ENCODE data around the gene KCNIP4. TPM values are rescaled to one million over a fixed set of nuclear protein-coding genes. Genes with fewer than 3 reads are reported as not detected.

Gene KCNIP4
- total and polyA plus RNA-seq, 2 of the 8 experiments (the other 6 are each of a cell fraction or from before 2014, with no cell fraction given), result 0.06 TPM; not detected in 1

DNA sequence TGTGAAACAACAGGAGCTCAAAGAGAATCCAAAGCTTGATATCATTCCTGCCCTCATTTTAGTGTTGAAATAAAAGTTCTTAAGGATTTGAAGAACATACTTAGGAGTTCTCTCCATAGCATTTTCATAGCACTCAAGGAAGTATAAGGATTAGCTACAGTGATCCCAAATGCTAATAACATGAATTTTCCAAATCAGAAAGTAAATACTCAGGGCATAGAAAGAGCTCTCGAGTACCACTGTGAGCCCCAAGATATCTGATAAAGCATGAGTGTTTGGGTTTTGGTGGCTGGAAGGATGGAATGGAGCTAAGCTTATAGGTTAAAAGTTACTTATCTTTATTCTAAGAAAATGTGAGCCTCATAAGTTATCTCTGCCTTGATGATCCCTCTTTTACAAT lies 584.9 kb downstream of the KCNIP4 start:
- Histone ChIP-seq H3K14ac (ENCODE audit: insufficient read length) (no peak overlapping the region), H2AFZ (ENCODE audit: low read length) (no peak overlapping the region), H3K27ac (ENCODE audit: low read depth, low read length) (no peak overlapping the region), H4K5ac (ENCODE audit: insufficient read length, low read depth, low read length) (no peak overlapping the region), H3K23me2 (ENCODE audit: low read depth, low read length) (no peaks in the 10 kb centered on the region; the same call in 1 of the 2 replicates), H3K79me2 (ENCODE audit: control insufficient read depth in 1 of 2, insufficient read depth in 2 of 2, low read length in 2 of 2) (no peaks in the 10 kb centered on the region), H3K18ac (ENCODE audit: extremely low read depth, low read length) (no peak overlapping the region), H3K4me2 (ENCODE audit: insufficient read depth in 1 of 2, low read depth in 2 of 2, low read length in 2 of 2) (no peak overlapping the region), H2BK15ac (ENCODE audit: low read length) (no peak overlapping the region), H3K36me3 (ENCODE audit: control insufficient read depth in 2 of 4, insufficient read depth in 4 of 4, low read length in 3 of 4) (no peaks in the 10 kb centered on the region), H3K27me3 (replicated peaks in 1 of 4; ENCODE audit: control insufficient read depth in 3 of 4, extremely low read depth in 1 of 4, insufficient read depth in 3 of 4, low read length in 3 of 4) (no peaks in the 10 kb centered on the region), H4K8ac (ENCODE audit: extremely low read depth, insufficient read depth, low read length) (no peak overlapping the region), H3K23ac (ENCODE audit: insufficient read length) (no peak overlapping the region), H3K56ac (replicated peaks; ENCODE audit: insufficient read length, low read depth, low read length) (no peak overlapping the region), H3K9me3 (ENCODE audit: insufficient read depth in 2 of 2, low read depth in 1 of 2, low read length in 1 of 2) (no peaks in the 10 kb centered on the region), H2BK120ac (replicated peaks; ENCODE audit: low read depth, low read length) (no peak overlapping the region), H2BK5ac (ENCODE audit: low read depth, low read length) (no peak overlapping the region), H3K9ac (replicated peaks in 1 of 4; ENCODE audit: extremely low read depth in 1 of 4, low read depth in 3 of 4, low read length in 3 of 4) (no peak overlapping the region), H3K4ac (replicated peaks; ENCODE audit: insufficient read length, low read depth, low read length) (no peak overlapping the region), H3K4me1 (replicated peaks in 1 of 4; ENCODE audit: control insufficient read depth in 3 of 4, insufficient read depth in 4 of 4, low read length in 3 of 4) (peaks cover 0 to 10% (median 4%) of the 10 kb centered on the region in 4 experiments; a peak in 3 of 7 replicates), H2BK20ac (ENCODE audit: low read length) (no peak overlapping the region), H3K79me1 (ENCODE audit: low read depth, low read length) (no peaks in the 10 kb centered on the region), H4K20me1 (replicated peaks in 1 of 2; ENCODE audit: control insufficient read depth in 1 of 2, insufficient read depth in 2 of 2, low read length in 2 of 2) (no peaks in the 10 kb centered on the region), H3K4me3 (ENCODE audit: extremely low read depth in 1 of 4, insufficient read depth in 2 of 4, low read depth in 3 of 4, low read length in 4 of 4) (no peak overlapping the region), H4K91ac (replicated peaks; ENCODE audit: insufficient read length, low read length) (no peak overlapping the region), H2AK5ac (ENCODE audit: low read depth, low read length) (no peak overlapping the region), H2BK12ac (ENCODE audit: low read depth, low read length) (no peak overlapping the region)
- 82% methylated on average over 1 of the region's 1 CpG; no CpG with 5 or more reads in 1 of the 2 experiments for WGBS, 2 experiments (ENCODE audit: extremely low coverage in 1 of 2, insufficient coverage in 1 of 2, insufficient read length in 1 of 2, insufficient replicate concordance in 2 of 2, low coverage in 1 of 2, low lambda C conversion rate in 2 of 2, missing lambda C conversion rate in 1 of 2)
- ChIA-PET POLR2A (ENCODE audit: partially characterized antibody) (no interaction called here), CTCF (ENCODE audit: partially characterized antibody) (interaction anchor here (1.2 kb wide), 2 partner anchors 90 to 327 kb away, joined by 3 to 4 read pairs; no protein-coding TSS in a partner anchor)
- DNase-seq (ENCODE audit: low read depth in 1 of 2, low spot score in 2 of 2), result no peak
- TF ChIP-seq CBX8 (IDR thresholded peaks at IDR 0.05; ENCODE audit: borderline replicate concordance, low read depth, low read length) (no peak), SIN3A (conservative IDR thresholded peaks at IDR 0.05 in 1 of 2, IDR thresholded peaks at IDR 0.05 in 1 of 2; ENCODE audit: low read depth in 1 of 2, low read length in 2 of 2) (no peak), SP2 (IDR thresholded peaks at IDR 0.05; ENCODE audit: low read length) (no peak), CHD1 (IDR thresholded peaks at IDR 0.05; ENCODE audit: low read depth, low read length) (no peak), SRF (IDR thresholded peaks at IDR 0.05; ENCODE audit: low read depth, low read length) (no peak), TCF12 (IDR thresholded peaks at IDR 0.05; ENCODE audit: low read depth, low read length) (no peak), TAF7 (optimal IDR thresholded peaks at IDR 0.05; ENCODE audit: borderline replicate concordance, low read depth, low read length) (no peak), CTBP2 (IDR thresholded peaks at IDR 0.05; ENCODE audit: borderline replicate concordance, insufficient read depth, insufficient read length, low read length) (no peak), POLR2A (IDR thresholded peaks at IDR 0.05; ENCODE audit: control extremely low read depth in 1 of 2, low read depth in 2 of 2, low read length in 2 of 2) (no peak), CHD2 (IDR thresholded peaks at IDR 0.05; ENCODE audit: low read length) (no peak), PHF8 (conservative IDR thresholded peaks at IDR 0.05; ENCODE audit: low read depth, low read length) (no peak), SUZ12 (IDR thresholded peaks at IDR 0.05; ENCODE audit: low read length) (no peak), EZH2 (IDR thresholded peaks at IDR 0.05; ENCODE audit: low read depth, low read length, severe bottlenecking) (no peak), SP1 (IDR thresholded peaks at IDR 0.05; ENCODE audit: low read depth, low read length) (no peak), FOSL1 (IDR thresholded peaks at IDR 0.05; ENCODE audit: insufficient read depth, low read depth, low read length) (no peak)
- FAIRE-seq, result no peak

Measured in H1 (cell line).